ENCODE data around the gene SARDH.

The SARDH gene

GRCh38 chr9:133686642-133687575, 51.2 kb downstream of the SARDH start:
- Histone ChIP-seq H3K9ac (no peak overlapping the region), H3K4me1 (ENCODE audit: low read depth, poor library complexity, severe bottlenecking) (no peaks in the 10 kb centered on the region), H3K79me2 (ENCODE audit: insufficient read depth, low read depth) (no peaks in the 10 kb centered on the region), H4K20me1 (ENCODE audit: insufficient read depth) (no peaks in the 10 kb centered on the region), H3K27ac (no peak overlapping the region), H3K27me3 (ENCODE audit: insufficient read depth, low read depth) (peaks cover 74% of the 10 kb centered on the region), H3K36me3 (ENCODE audit: insufficient read depth) (no peaks in the 10 kb centered on the region), H3K4me3 (IDR thresholded peaks at IDR 0.05; ENCODE audit: insufficient read depth, low read depth, low read length) (no peak overlapping the region), H3K4me2 (no peak overlapping the region), H2AFZ (ENCODE audit: low read depth) (no peak overlapping the region)
- no peak for TF ChIP-seq CTCF (conservative IDR thresholded peaks at IDR 0.05; ENCODE audit: low read depth, low read length)

- H3K27me3 ChIP-seq (ENCODE audit: insufficient read depth, low read depth): peaks cover 73% of the 10 kb centered on the region
- H3K4me3 ChIP-seq (IDR thresholded peaks at IDR 0.05; ENCODE audit: insufficient read depth, low read depth, low read length): no peak overlapping the region
- H3K27ac ChIP-seq: no peak overlapping the region
- H3K4me1 ChIP-seq (ENCODE audit: low read depth, poor library complexity, severe bottlenecking): no peaks in the 10 kb centered on the region
- no peak overlapping the region for H3K4me2 ChIP-seq
- H2AFZ ChIP-seq (ENCODE audit: low read depth): no peak overlapping the region
- no peak overlapping the region for H3K9ac ChIP-seq
- no peaks in the 10 kb centered on the region for H4K20me1 ChIP-seq (ENCODE audit: insufficient read depth)
- H3K36me3 ChIP-seq (ENCODE audit: insufficient read depth): no peaks in the 10 kb centered on the region
- no peaks in the 10 kb centered on the region for H3K79me2 ChIP-seq (ENCODE audit: insufficient read depth, low read depth)
- no peak for TF ChIP-seq CTCF (conservative IDR thresholded peaks at IDR 0.05; ENCODE audit: low read depth, low read length)
Observed at GRCh38 chr9:133685653-133686609, 52.2 kb downstream of the SARDH start.

GRCh38 chr9:133684936-133685361, 53.2 kb downstream of the SARDH start:
- no peaks in the 10 kb centered on the region for H3K79me2 ChIP-seq (ENCODE audit: insufficient read depth, low read depth)
- no peak overlapping the region for H3K4me2 ChIP-seq
- H3K27me3 ChIP-seq (ENCODE audit: insufficient read depth, low read depth): peaks cover 74% of the 10 kb centered on the region
- H3K36me3 ChIP-seq (ENCODE audit: insufficient read depth): no peaks in the 10 kb centered on the region
- H4K20me1 ChIP-seq (ENCODE audit: insufficient read depth): no peaks in the 10 kb centered on the region
- no peak overlapping the region for H3K4me3 ChIP-seq (IDR thresholded peaks at IDR 0.05; ENCODE audit: insufficient read depth, low read depth, low read length)
- TF ChIP-seq CTCF (conservative IDR thresholded peaks at IDR 0.05; ENCODE audit: low read depth, low read length): no peak
- no peak overlapping the region for H2AFZ ChIP-seq (ENCODE audit: low read depth)
- no peak overlapping the region for H3K9ac ChIP-seq
- no peak overlapping the region for H3K27ac ChIP-seq
- H3K4me1 ChIP-seq (ENCODE audit: low read depth, poor library complexity, severe bottlenecking): no peaks in the 10 kb centered on the region

GRCh38 chr9:133684121-133684935, 53.8 kb downstream of the SARDH start:
- H4K20me1 ChIP-seq (ENCODE audit: insufficient read depth): no peaks in the 10 kb centered on the region
- H3K9ac ChIP-seq: no peak overlapping the region
- no peak overlapping the region for H3K4me2 ChIP-seq
- H3K4me1 ChIP-seq (ENCODE audit: low read depth, poor library complexity, severe bottlenecking): no peaks in the 10 kb centered on the region
- H3K27ac ChIP-seq: no peak overlapping the region
- no peak overlapping the region for H2AFZ ChIP-seq (ENCODE audit: low read depth)
- H3K4me3 ChIP-seq (IDR thresholded peaks at IDR 0.05; ENCODE audit: insufficient read depth, low read depth, low read length): no peak overlapping the region
- no peaks in the 10 kb centered on the region for H3K36me3 ChIP-seq (ENCODE audit: insufficient read depth)
- peaks cover 68% of the 10 kb centered on the region for H3K27me3 ChIP-seq (ENCODE audit: insufficient read depth, low read depth)
- no peaks in the 10 kb centered on the region for H3K79me2 ChIP-seq (ENCODE audit: insufficient read depth, low read depth)
- TF ChIP-seq CTCF (conservative IDR thresholded peaks at IDR 0.05; ENCODE audit: low read depth, low read length): no peak

All from KMS-11 (cell line).